ELR (cell line): Measurements from ENCODE around the gene DKK2.
A peak's percentile ranks its signal among the peaks of the same experiment; 100 is the strongest.

ENCODE experiments used
- DNase-seq: peaks from one replicate; pipeline ENCODE4 v3.0.0-alpha.2; 2015; ENCODE audit warnings: low read depth

Gene DKK2

DNA sequence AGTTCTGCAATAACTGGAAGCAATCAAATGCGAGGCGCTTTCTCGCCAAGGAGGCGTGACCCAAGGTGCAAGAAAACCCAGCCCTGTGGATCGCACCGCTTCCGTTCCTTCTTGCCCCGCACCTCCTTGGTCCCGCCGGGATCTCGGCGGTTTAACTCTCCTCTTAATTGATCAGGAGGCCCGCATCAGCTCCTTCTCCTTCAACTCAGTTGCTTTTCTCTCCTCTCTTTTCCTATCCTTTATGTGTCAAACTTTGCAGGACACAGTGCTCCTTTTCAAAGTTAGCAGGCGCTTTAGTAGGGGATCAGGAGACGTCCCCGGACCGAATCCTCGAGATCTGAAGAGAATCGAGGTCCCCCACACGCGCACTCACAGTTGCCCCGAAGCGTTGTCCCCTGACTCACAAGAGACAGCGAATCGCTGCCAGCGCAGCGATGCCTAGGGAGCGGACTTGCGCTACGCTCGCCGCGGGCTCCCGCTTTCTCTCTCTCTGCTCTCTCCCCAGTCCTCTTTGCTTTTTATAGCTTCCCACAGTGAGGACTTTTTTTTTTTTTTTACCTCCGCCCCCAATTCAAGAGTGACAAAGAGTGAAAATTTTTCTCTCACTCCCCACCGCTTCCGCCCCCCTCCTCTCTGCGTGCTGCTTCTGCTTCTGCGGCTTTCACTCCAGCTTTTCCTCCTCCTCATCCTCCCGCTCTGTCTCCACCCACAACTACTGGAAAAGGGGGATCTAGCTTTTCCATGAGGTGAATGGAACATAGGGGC, at the start of gene DKK2:
DKK2 (minus strand) TSS at position 495 of the 765 bp plus-strand sequence. CDS start 722 bp downstream, outside the sequence.
- peak; percentile 66 for DNase-seq

GRCh38 chr4:107077192-107077591, 41.1 kb upstream of the DKK2 start:
- DNase-seq, result no peak

- DNase-seq, result no peak
Observed at GRCh38 chr4:107072836-107073736, 37.0 kb upstream of the DKK2 start.

GRCh38 chr4:107071108-107071507, 35.0 kb upstream of the DKK2 start:
- DNase-seq, result no peak

DNA sequence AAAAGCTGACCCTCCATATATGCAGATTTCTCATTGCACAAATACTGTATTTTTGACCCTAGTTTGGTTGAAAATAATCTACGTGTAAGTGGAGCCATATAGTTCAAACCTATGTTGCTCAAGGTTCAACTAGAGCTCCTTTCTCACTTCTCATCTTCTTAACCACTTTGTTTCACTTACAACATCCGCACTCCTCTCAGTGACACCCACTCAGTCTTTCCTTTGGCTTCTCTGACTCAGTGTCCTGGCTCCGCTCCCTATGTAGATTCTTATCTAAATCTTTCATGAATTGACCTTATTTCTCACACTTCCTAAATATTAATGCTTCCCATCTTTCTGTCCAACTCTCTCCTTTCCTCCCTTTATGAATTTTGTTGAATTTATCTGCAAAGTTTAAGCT, 32.9 kb upstream of the DKK2 start:
- DNase-seq, result peak; percentile 74

DNA sequence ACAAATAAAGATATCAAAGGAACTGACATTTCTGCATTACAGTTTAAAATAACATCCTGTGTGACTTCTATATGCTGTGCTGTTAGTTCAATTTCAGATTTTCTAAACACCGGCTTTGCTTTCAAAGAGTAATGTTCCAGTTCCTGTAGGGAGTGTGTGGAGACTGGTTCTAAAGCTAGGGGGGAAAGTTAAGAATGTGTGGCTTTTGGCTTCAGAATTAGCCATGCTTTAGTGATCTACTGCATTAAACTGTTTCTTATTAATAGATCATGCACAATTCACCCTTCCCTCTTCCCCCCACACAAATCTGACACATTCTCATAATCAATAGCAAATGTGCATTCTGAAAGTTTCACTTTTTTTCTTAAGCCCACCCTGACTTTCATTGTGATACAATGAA, 32.0 kb upstream of the DKK2 start:
- DNase-seq, result no peak

- DNase-seq, result no peak
Observed at GRCh38 chr4:107066621-107067020, 30.5 kb upstream of the DKK2 start.

- no peak for DNase-seq
Observed at GRCh38 chr4:107065201-107065600, 29.1 kb upstream of the DKK2 start.

- peak; percentile 27 for DNase-seq
Observed at GRCh38 chr4:107060388-107060787, 24.3 kb upstream of the DKK2 start.

DNA sequence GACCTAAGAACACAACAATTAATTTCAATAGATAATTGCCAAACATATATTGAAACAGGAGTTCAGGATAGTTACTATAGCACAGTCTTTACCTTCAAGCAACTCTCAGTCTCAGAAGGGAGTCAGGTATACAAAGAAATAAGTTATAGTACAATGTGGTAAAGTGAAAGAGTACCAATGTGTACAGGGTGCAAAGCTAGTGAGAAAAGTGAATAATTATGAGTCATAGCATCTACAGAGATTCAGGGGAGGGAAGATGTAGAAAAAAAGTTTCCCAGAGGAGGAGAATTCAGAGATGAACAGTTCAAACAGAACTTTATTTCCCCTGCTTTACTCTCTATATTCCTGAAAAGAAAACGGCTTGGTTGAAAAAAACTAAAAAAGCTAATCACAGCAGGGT, 22.7 kb upstream of the DKK2 start:
- peak; percentile 58 for DNase-seq

- DNase-seq, result peak; percentile 40
Observed at GRCh38 chr4:107050525-107051135, 14.5 kb upstream of the DKK2 start.

DNA sequence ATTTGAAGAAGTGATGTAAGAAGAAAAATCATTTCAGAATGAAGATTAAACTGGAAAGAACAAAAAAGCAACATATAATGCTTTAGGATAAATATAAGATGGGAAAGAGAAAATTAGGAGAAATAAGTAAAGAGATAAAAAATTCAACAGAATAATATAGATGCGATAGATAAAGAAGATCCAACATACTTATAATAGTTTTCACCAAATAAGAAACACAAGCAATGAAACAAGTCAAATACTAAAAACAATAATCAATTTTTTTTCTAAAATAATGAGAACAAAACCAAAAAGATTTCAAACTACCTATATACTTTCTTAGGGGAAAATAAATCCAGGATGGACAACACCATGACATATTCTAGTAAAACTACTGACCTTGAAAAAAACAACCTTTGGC, 10.1 kb upstream of the DKK2 start:
- DNase-seq, result no peak

DNA sequence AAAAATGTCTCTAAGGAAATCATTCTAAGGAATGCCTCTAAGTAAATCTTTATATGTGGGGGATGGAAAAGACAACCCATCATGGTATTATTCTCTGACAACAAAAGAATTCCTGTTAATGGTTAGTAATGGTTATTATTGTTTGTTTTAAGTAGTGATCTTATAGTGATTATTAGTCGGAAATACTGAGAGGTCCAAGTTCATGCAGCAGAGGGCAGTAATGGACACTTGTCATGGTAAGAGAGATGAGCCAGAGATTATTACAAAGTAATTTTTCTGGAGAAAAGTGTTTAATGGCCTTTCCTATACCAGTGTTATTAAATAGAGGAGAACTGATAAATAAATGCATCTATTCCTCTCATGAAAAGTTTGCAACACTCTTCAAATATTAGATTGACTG, 8.1 kb upstream of the DKK2 start:
- peak; percentile 42 for DNase-seq

DNA sequence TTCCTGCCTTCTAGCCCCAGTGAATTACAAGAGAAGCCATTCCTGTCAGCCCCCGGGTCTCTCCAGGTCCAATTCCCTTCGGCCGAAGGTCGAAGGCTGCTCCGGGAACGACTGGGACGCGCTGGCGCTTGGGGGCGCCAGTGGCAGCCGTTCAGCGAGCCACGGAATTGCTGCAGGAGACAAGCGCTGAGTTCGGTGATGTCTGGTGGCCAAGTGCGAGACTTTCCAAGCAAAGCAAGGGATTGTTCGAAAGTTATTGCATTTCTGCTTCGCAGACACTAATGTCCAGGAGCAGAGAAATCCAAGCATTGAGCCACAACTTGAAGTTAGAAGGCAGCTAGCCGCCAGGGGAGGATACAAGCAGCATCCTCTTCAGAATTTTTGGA, 1.1 kb upstream of the DKK2 start:
- peak; percentile 58 for DNase-seq

GRCh38 chr4:107036584-107037198, 578 bp upstream of the DKK2 start:
- no peak for DNase-seq

DNA sequence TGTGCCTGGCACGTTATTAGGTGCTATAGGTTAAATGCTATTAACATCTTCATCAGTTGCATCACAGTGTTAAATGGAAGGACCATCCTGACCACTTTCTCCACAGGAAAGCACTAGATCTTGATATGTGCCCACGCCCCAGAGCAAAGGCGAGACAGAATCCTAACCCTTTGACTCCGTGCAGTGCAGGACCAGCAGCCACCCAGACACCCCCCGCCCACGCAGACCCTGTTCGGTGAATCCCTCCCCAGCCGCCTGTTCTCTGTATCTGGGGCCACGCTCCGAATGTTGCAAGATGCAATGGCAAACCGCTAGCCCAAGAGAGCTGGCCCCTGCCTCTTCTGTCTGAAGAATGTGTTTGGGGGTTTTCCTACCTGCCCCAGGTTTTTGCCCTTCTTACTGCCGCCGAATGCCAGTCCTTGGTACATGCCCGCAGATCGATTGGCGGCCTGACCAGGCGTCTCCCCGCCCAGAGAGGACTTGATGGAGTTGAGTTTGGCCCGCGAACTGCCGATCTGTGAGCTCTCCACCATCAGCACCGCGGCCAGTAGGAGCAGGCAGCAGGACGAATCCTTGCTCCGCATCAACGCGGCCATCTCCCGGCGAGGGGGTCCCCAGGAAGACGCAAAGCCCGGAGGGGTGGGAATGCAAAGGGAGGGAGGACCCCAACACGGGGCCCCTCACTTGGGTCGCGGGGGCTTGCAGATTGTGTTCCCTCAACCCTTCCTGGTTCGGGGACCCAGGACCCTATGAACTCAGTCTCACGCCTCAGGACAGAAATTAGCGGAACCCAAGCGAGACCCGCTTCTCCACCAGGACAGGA, 906 bp downstream of the DKK2 start:
- peak; percentile 48 for DNase-seq

DNA sequence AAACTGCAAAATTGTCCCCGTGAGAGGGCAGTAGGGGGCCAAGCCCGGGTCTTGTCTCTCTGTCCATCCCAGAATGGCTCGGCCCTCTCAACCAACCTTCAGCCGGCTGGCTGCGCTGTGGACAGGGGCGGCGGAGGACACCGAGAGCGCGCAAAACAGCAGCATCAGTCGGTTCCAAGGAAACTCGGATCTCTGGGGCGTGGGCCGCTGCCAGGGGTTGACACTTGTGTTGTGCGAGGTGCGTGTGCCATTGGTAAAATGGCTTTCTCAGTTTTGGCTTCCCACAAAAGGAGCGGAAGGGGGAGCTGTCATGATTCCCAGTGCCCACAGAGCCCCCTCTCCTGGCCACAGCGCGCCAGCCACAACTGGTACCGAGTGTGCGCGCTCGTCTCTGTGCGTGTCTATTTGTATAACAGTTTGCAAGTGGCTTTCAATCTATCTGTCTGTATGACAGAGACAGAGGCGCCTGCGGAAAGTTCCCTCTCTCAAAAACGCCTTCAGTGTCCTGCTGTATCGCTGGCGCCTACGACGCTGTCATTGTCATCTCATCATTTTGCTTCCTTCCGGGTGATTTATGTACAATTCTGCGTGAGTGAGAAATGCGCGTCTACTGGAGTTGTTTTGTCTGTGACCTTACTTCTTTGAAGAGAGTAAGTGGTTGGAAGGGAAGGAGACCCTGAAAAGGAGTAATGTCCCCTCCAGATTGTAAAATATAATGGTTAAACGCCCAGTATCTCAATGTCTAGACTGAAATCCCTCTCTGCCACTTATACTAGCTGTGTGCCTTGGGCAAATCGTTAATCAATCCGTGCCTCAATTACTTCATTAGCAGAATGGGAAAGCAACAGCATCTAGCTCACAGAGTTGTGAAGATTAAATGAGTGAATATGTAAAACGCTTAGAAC, 1.8 kb downstream of the DKK2 start:
- peak; percentile 60 for DNase-seq

- DNase-seq, result no peak
Observed at GRCh38 chr4:107027379-107027778, 8.7 kb downstream of the DKK2 start.

- no peak for DNase-seq
Observed at GRCh38 chr4:107018344-107018735, 17.8 kb downstream of the DKK2 start.
